Right renal cortex interstitium (tissue), 3 donors: Measurements from ENCODE around the gene WDR5. TPM values are rescaled to one million over a fixed set of nuclear protein-coding genes. Genes with fewer than 3 reads are reported as not detected.

ENCODE experiments used
- DNase-seq, 3 donors: peaks; one replicate each; pipeline ENCODE4 v3.0.0-alpha.2; 2013; ENCODE audit warnings: low read depth in 3 of 3, low spot score in 2 of 3
- polyA plus RNA-seq, 3 donors: library from polyadenylated mRNA; unstranded; fragments of 120-200 nt; gene quantifications; one replicate each; pipeline ENCODE4 v1.2.1, GENCODE V29; 2013; ENCODE audit not compliant: insufficient read length in 3 of 3

The WDR5 gene
- polyA plus RNA-seq, 3 donors: 35.4 to 38.4 (median 36.7) TPM

GRCh38 chr9:134185536-134186011 lies 49.7 kb downstream of the WDR5 start:
- DNase-seq: no peak

DNA sequence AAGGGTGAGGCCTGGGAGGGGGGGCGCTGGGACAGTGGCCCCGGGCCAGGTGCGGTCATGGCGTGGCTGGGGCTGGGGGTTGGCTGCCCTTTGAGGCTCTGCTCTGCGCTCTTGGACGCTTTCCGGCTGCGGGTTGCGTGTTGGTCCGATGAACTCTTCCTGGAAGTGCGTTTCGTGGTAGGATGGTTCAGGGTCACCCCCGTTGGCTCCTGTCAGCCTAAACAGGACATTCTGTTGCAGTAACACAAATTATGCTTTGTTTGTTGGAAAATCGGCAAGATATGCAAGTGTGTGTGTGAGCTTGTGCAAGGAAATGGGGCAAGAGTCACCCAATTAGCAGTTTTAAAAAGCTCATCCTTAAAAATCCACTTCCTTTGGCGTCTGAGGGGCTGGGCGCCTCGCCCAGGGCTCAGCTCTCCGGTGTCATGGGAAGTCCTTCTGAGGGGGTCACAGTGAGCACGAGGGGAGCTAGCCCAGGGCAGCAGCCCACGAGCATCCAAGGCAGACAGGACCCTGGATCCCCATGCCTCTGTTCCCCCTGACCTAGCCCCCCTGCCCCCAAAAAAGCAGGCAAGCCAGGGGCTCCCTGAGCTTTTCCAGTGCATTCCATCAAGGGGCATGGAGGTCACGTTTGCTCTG lies 50.7 kb downstream of the WDR5 start:
- DNase-seq: no peak

- DNase-seq: no peak
Measured at GRCh38 chr9:134187110-134187531, 51.2 kb downstream of the WDR5 start.

- DNase-seq: no peak
Measured at GRCh38 chr9:134187891-134188385, 52.1 kb downstream of the WDR5 start.

GRCh38 chr9:134188386-134189144 lies 52.7 kb downstream of the WDR5 start:
- DNase-seq: no peak

- DNase-seq: no peak
Measured at GRCh38 chr9:134189145-134189469, 53.2 kb downstream of the WDR5 start.

DNA sequence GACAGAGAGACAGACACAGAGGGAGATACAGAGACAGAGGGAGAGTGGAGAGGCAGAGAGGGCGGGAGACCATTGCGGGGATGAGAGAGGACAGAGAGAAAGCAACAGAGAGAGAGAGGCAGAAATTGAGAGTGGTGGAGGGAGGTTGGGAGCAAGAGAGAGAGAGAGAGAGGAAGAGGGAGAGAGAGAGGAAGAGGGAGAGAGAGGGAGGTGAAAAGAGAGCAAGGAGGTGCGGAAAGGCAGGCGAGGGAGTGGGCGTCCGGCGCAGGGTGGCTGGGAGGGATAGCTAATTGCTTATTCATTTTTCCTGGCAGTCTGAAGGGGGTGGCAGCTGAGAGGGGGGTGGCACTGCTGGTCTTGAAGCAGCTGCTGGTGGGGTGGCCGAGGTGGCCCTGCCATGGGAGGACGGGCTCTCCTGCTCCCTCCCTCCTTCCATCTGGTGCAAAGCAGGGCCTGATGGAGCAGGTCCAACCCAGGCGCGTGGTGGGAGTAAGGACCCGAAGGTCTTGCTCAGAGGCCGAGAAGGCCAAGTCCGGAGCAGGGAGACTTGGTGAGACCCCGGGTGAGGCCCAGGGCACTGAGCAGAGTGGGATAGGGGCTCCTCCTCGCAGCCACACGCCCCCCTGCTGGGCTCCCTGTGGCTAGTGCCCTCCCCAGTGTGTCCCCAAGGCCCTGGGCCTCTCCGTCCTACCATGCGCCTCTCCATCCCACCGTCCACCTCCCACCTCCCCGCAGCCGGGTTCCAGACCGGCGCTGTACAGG lies 53.8 kb downstream of the WDR5 start:
- DNase-seq: no peak

- no peak for DNase-seq
Measured at GRCh38 chr9:134190232-134191121, 54.6 kb downstream of the WDR5 start.

GRCh38 chr9:134191455-134192209 lies 55.8 kb downstream of the WDR5 start:
- DNase-seq: no peak

DNA sequence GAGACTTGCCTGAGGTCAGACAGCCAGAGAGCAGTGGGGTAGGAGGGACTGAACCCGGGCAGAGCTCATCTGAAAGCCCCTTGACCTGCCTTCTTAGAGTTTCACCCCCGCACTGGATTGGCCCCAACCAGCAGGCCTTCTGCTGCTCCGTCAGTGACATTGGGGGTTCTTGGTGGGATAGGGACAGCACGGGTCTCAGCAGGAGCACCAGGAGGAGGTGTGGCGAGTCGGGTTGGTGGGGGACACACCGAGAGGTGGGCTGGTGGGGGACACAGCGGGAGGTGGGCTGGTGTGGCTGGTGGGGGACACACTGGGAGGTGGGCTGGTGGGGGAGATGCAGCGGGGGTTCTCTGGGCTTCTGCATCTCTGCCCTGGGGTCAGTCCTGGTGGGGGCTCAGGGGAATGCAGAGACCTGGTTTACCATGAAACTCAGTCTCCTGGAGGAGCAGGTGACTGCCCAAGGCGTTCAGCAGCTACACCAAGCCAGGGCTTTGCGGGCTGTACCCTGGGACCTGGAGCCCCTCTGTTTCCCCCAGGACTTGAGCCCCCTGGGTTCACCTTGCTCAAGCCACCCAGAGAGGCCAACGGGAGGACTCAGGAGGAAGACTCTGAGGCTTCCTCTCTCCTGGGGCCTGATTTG lies 56.5 kb downstream of the WDR5 start:
- no peak for DNase-seq

DNA sequence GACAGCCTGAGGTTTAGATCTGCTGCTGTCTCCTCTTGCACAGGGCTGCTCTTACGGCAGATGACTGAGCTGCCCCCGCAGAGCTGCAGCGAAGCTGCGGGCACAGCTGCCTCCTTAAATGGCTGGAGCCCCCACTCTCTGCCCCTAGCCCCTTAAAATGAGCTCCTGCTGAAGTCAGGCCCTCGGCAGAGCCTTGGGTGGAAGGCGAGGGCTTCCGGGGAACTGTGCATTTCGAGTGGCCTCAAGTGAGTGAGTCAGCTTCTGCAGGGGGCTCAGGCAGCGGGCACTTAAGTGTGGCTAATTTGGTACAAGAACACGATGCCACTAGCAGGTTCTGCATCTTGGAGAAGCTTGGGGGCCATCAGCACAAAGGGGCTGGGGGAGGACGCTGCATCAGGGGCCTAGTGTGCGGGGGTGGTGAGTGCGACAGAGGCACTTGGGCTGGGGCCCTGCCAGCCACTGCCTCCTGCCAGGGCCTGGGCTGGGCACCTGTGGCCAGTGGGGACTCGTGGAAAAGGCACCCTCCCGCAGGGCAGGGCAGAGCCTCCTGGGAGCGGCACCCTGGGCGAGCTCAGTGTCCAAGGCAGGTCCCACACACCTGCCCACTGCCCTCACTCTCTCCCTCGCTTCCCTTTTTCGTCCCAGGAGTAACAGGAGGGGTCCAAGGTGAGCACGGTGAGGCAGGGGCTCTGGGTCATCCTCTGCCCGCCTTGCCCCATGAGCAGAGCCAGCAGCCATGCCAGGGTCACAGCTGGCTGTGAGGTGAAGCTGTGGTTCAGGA lies 57.3 kb downstream of the WDR5 start:
- DNase-seq: no peak

- no peak for DNase-seq
Measured at GRCh38 chr9:134193912-134194535, 58.1 kb downstream of the WDR5 start.

GRCh38 chr9:134195558-134195957 lies 59.7 kb downstream of the WDR5 start:
- no peak for DNase-seq

DNA sequence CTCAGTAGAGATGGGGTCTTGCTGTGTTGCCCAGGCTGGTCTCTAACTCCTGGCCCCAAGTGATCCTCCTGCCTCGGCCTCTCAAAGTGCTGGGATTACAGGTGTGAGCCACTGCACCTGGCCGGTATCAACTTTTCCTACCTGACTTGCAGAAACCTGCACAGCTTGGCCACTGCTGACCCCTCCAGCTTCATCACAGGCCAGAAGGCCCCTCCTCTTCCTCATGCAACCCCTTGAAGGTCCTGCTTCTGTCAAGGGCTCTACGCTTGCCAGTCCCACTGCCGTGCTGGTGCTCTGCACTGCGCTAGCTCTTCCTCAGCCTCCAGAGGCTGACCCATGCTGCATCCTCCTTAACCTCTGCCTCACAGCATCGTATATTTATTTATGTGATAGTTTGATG lies 61.0 kb downstream of the WDR5 start:
- no peak for DNase-seq

DNA sequence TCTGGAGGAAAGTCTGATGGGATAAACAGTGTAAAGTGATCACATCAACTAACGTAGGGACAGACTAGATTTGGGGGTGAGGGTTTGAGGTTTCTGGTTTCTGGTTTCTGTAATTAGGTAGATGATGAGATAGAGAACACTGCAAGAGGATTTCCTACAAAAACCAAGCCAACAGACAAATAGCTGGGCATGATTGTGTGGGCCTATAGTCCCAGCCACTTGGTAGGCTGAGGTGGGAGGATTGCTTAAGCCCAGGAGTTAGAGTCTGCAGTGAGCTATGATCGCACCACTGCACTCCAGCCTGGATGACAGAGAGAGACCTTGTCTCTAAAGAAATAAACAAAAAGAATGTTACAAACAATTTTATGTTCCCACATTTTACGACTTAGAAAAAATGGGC lies 62.9 kb downstream of the WDR5 start:
- no peak for DNase-seq

- no peak for DNase-seq
Measured at GRCh38 chr9:134200730-134201129, 64.8 kb downstream of the WDR5 start.

DNA sequence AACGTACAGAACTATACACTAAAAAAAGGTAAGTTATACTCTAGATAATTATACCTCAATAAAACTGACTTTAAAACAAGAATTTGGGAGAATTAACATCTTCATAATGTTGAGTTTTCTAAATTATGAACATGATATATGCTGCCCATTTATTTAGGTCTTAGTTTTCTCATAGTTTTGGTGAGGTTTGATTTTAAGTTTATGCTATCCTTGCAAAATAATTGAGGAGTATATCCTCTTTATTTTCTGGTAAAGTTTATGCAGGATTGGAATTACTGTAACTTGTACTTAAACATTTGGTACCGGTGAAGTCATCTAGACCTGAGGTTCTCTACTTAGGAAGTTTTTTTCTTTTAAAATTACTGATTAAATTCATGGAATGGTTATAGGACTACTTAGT lies 67.3 kb downstream of the WDR5 start:
- no peak for DNase-seq

DNA sequence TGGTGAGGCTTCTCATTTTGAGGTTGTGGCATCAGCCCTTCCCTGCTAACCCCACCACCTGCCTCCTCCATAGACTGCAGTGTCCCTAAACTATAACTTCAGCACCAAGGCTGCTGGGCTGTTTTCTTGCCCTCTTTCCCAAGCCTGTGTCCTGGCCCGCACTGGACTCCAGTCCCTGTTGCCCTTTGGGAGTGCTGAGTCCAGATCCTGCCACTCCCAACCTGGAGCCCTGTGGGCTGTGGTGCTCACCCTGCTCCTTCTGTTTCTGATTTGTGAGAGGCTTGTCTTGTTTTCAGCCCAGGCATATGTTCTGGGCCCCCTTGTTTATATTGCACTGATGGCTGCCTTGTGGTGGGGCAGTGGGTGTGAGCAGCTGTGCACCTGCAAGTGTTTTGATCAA lies 68.2 kb downstream of the WDR5 start:
- no peak for DNase-seq
